LNCAP (cell line): ENCODE measurements around the gene PTGIS.

Experiments
- TF ChIP-seq, protein P1 (sequence below): fragments of 450-650 bp; IDR thresholded peaks from 2 replicates; pipeline ENCODE4 v1.5.1; 2017; ENCODE audit warnings: mild to moderate bottlenecking

The PTGIS gene

GRCh38 chr20:49539481-49540231 is 28.3 kb downstream of the PTGIS start:
- TF ChIP-seq, protein P1, sequence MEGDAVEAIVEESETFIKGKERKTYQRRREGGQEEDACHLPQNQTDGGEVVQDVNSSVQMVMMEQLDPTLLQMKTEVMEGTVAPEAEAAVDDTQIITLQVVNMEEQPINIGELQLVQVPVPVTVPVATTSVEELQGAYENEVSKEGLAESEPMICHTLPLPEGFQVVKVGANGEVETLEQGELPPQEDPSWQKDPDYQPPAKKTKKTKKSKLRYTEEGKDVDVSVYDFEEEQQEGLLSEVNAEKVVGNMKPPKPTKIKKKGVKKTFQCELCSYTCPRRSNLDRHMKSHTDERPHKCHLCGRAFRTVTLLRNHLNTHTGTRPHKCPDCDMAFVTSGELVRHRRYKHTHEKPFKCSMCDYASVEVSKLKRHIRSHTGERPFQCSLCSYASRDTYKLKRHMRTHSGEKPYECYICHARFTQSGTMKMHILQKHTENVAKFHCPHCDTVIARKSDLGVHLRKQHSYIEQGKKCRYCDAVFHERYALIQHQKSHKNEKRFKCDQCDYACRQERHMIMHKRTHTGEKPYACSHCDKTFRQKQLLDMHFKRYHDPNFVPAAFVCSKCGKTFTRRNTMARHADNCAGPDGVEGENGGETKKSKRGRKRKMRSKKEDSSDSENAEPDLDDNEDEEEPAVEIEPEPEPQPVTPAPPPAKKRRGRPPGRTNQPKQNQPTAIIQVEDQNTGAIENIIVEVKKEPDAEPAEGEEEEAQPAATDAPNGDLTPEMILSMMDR: no peak

DNA sequence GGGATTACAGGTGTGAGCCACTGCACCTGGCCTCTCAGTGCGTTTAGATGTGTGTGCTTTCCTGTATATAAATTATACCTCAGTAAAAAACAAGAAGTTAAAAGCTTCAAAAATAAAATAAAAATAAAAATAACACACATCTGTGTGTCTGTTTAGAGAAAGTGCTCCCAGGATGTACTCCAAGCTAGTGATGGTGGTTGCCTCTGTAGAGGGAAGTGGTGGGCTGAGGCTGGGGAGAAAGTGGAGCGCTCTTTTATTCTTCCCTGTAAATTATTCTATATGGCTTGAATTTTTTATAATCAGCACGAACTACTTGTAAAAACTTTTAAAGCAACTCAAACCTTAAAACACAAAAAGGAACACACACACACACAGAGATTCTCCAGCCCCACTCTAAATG is 29.0 kb downstream of the PTGIS start:
- TF ChIP-seq, protein P1: no peak

GRCh38 chr20:49534255-49534712 is 33.7 kb downstream of the PTGIS start:
- TF ChIP-seq, protein P1: peak; percentile 83

DNA sequence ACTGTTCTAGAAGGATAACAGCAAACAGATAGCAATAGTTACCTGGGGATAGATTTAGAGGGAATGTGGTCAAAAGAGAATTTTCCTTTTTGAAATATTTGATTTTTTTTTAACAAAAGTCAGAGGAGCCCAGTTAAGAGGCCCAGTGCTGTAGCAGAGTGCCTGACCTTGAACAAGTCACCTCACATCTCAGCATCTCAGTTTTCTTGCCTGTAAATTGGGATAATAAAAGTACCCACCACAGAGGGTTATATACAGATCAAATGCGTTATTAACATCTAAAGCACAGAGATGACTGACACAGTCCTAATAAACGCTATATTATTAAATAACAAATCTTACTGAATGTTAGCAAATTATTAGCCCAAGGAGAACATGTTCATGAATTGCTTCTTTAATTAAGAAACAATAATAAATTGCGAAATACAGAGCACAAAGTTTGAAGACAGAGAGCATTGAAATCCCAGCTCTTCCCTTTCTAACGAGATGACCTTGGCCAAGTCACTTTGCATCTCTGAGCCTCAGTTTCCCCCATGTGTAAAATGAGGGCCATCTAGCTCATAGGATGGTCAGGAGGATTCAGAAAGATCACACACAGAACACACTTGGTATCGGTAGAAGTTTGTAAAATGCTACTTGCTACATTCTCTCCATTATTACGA is 35.5 kb downstream of the PTGIS start:
- TF ChIP-seq, protein P1: no peak

DNA sequence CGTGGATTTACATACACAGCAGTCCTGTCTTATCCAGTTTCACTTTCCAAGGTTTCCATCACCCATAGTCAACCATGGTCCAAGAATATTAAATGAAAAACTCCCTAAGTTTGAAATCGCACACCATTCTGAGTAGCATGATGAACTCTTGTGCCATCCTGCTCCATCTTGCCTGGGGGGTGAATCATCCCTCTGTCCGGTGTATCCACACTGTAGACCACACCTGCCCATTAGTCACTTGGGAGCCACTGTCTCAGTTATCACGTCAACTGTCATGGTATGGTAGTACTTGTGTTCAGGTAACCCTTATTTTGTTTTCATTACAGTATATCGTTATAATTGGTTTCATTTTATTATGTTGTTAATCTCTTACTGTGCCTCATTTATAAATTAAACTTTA is 38.5 kb downstream of the PTGIS start:
- TF ChIP-seq, protein P1: no peak

- TF ChIP-seq, protein P1: no peak
Observed at GRCh38 chr20:49526568-49526967, 41.4 kb downstream of the PTGIS start.

DNA sequence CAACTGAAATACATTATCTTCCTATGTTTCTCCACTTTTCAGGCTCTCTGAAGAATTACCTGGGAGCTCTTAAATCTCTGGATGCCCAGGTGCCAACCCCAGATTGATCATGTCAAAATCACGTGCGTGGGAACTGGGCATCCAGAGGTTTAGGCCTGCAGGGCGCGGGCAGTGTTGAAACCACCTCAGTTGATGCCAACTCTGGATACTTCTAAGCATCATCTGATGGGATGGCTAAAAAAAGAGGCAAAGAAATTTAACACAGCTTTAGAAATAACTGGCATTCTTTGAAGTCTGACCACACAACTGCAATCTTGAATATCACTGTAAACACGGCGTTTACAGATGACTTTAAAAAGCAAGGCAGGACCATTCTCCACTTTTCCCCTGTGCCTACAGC is 41.9 kb downstream of the PTGIS start:
- TF ChIP-seq, protein P1: no peak
